ENCODE data around the gene GRB10.
"Not testable (repeated sequence)": the region's sequence is repeated elsewhere in the genome, so short reads cannot be mapped to it uniquely, and the experiment has no call there.

Gene GRB10

DNA sequence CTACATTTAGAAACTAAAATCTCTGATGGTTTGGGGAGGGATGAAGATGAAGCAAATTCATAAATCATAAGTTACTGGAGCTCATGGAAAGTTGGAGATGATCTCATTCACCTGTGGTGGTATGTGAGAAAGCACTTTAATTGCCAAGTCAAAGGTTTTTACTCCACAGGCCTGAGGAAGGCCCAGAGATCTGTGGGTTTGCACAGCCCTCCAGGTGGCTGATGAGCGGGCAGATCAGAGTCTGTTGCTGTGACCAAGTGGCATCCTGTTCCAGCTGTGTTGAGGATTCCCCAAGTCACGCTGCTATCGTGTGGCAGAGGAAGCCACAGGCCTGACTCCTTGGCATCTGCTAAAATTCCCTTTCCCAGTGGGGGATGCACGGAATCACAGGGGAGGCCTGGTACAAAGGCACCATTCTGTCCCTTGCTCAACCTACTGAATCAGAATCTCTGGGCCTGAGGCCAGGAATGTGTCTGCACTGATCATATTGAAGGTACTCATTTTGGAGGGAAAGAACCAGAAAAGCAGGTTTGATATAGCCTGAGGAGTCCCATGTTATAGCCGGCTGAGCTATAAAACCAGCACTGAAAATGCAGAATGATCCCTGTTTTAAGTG, 197.8 kb downstream of the GRB10 start:
- no peak for DNase-seq (ENCODE audit: extremely low read depth, low read depth)
- TF ChIP-seq, protein P1, sequence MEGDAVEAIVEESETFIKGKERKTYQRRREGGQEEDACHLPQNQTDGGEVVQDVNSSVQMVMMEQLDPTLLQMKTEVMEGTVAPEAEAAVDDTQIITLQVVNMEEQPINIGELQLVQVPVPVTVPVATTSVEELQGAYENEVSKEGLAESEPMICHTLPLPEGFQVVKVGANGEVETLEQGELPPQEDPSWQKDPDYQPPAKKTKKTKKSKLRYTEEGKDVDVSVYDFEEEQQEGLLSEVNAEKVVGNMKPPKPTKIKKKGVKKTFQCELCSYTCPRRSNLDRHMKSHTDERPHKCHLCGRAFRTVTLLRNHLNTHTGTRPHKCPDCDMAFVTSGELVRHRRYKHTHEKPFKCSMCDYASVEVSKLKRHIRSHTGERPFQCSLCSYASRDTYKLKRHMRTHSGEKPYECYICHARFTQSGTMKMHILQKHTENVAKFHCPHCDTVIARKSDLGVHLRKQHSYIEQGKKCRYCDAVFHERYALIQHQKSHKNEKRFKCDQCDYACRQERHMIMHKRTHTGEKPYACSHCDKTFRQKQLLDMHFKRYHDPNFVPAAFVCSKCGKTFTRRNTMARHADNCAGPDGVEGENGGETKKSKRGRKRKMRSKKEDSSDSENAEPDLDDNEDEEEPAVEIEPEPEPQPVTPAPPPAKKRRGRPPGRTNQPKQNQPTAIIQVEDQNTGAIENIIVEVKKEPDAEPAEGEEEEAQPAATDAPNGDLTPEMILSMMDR (IDR thresholded peaks at IDR 0.05; ENCODE audit: low read depth, low read length) = no peak

DNA sequence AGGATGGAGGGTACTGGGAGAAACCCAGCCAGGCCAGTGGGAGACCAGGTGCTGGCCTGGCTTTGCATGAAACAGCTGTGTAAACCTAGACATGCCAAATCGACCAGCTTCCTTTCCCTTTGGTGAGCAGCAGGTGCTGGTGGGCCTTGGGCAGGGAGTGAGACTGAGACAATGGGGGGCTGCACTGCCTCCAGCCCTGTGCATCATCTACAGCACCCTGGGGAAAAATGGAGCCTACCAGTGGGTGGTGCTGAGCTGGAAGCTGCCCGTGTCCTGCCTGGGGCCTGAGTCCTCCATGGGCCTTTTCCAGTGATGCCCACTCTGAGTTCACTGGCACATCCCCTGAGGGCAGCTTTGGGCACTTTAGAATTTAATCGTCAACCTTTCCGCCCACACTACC, 198.3 kb downstream of the GRB10 start:
- TF ChIP-seq, protein P1 (IDR thresholded peaks at IDR 0.05; ENCODE audit: low read depth, low read length) = no peak
- no peak for DNase-seq (ENCODE audit: extremely low read depth, low read depth)

DNA sequence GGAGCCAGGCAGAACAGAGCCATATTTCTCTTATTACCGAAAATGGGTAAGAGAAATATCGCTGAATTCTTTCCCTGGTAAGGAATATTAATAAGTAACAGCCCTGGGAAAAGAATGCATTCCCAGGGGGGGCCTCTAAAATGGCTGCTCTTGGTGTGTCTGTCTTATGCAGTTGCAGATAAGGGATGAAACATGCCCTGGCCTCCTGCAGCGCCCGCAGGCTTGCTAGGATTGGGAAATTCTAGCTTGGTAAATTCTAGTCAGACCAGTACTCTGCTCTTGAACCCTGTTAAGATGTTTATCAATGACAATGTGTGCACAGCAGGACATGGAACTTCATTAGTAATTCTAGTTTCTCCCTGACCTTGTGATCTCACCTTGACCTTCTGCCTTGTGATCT, 199.4 kb downstream of the GRB10 start:
- DNase-seq (ENCODE audit: extremely low read depth, low read depth) = not testable (repeated sequence)

DNA sequence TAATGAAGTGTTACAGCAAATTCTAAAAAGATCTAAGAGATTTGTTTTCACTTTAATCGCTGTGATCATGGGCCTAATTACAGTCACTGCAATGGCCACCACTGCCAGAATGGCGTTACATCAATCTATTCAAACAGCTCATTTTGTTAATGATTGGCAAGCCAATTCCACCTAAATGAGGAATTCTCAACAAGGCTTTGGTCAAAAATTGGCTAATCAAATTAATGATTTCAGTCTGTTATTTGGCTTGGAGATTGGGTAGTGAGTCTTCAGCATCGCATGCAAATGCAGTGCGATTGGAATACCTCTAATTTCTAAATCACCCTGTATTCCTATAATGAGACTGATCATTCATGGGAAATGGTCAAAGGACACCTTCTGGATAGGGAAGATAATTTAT, 200.4 kb downstream of the GRB10 start:
- not testable (repeated sequence) for DNase-seq (ENCODE audit: extremely low read depth, low read depth)

DNA sequence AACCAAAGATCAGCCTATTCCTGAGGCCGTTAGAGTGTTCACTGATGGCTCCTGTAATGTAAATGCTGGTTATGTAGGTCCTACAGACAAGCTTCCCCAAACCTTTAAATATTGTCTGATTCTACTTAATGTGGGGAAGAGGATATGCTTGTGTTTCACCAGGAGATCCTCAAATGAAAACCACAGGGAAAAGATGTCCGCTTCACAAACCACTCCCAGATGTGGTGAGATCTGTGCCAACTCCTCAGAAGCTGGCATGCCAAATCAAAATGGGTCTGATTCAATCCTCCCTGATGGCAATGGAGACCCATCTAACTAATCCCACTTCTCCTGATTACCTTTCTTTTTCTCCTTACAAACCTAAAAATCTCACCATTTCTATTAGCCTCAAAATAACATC, 202.0 kb downstream of the GRB10 start:
- DNase-seq (ENCODE audit: extremely low read depth, low read depth) = not testable (repeated sequence)

DNA sequence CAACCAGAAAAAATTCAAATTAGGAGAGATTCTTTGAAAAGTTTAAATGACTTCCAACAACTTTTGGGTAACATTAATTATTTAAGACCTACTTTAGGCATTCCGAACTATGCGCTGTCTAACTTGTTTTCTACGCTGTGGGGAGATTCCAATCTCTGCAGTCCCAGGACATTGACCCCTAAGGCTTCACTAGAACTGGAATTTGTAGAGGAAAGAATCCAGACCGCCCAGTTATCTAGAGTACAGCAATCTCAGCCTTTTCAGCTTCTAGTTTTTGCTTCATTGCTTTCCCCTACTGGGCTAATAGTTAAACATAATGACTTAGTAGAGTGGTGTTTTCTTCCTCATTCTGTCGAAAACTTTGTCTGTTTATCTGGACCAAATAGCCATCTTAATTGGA, 202.6 kb downstream of the GRB10 start:
- DNase-seq (ENCODE audit: extremely low read depth, low read depth) = no peak

GRCh38 chr7:50578105-50578504, 204.6 kb downstream of the GRB10 start:
- not testable (repeated sequence) for DNase-seq (ENCODE audit: extremely low read depth, low read depth)

More for the DNA sequence above, 202.6 kb downstream of the GRB10 start:
- TF ChIP-seq, protein P1 (IDR thresholded peaks at IDR 0.05; ENCODE audit: low read depth, low read length) = no peak

- no peak for DNase-seq (ENCODE audit: extremely low read depth, low read depth)
- TF ChIP-seq, protein P1 (IDR thresholded peaks at IDR 0.05; ENCODE audit: low read depth, low read length) = no peak
Observed at GRCh38 chr7:50577569-50577968, 205.1 kb downstream of the GRB10 start.

DNA sequence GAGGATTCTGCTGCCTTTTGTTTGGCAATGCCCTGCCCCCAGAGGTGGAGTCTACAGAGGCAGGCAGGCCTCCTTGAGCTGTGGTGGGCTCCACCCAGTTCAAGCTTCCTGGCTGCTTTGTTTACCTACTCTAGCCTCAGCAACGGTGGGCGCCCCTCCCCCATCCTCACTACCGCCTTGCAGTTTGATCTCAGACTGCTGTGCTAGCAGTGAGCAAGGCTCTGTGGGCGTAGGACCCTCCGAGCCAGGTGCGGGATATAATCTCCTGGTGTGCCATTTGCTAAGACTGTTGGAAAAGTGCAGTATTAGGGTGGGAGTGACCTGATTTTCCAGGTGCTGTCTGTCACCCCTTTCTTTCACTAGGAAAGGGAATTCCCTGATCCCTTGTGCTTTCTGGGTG, 206.3 kb downstream of the GRB10 start:
- DNase-seq (ENCODE audit: extremely low read depth, low read depth) = not testable (repeated sequence)

- no peak for DNase-seq (ENCODE audit: extremely low read depth, low read depth)
Observed at GRCh38 chr7:50567715-50568261, 214.9 kb downstream of the GRB10 start.

More at GRCh38 chr7:50567715-50568261, 214.9 kb downstream of the GRB10 start:
- TF ChIP-seq, protein P1 (IDR thresholded peaks at IDR 0.05; ENCODE audit: low read depth, low read length) = no peak

All from AG09319 (cell line).